OCI-LY7 (cell line): ENCODE measurements around the gene MS4A6E.

ENCODE experiments used
- CTCF ChIP-seq: fragments of 200-600 bp; sonication (generic); conservative IDR thresholded peaks from 2 replicates; pipeline ENCODE4 v1.5.1; 2014; ENCODE audit warnings: mild to moderate bottlenecking, antibody characterized with exemption, low read length, moderate library complexity, mixed read lengths
- EZH2phosphoT487 ChIP-seq: fragments of 200-600 bp; sonication (generic); IDR thresholded peaks from 2 replicates; pipeline ENCODE4 v1.6.1; 2018; ENCODE audit warnings: low read depth, borderline replicate concordance, mild to moderate bottlenecking, mixed run types, antibody characterized with exemption, low read length, moderate library complexity, mixed read lengths

- TF ChIP-seq CTCF (no peak), EZH2phosphoT487 (no peak)
Observed at GRCh38 chr11:60326955-60327354, at the start of gene MS4A6E.
